HG03571 (cell line): ENCODE results near the gene LCE1E.

Source experiments
- ATAC-seq: cut with Tn5 transposase; IDR thresholded peaks from one replicate; pipeline ENCODE4 v1.9.1; 2021; ENCODE audit not compliant: unreplicated experiment

The LCE1E gene

DNA sequence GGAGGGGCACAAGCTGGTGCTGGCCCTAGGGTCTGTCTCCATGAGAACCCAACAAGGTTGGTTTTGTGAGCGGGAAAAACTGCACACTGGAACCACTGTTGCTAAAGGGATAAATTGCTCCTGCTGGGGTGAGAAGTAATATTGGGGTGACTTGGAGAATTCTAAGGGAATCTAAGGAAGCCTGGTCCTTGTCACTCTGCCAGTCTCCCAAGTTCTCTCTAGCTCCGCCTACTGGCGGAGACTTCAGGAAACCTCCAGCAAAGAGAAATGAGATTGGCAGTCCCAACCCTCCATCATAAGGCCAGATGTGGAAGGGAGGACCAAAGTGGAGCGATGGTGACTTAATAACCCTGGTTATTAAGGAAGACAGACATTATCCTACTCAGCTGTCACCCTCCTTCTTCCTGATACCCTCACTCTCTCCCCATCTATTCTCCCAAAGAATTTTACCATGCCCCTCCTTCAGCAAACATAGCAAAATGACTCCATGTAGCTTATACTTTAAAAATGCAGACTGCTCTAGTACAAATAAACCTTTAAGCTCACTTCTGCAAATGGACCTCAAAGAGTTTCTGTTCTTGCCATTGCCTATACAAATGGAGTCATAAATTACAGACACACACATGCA, 8.4 kb upstream of the LCE1E start:
- no peak for ATAC-seq

- ATAC-seq = no peak
Measured at GRCh38 chr1:152783095-152783494, 3.0 kb upstream of the LCE1E start.

GRCh38 chr1:152795686-152796085, 9.6 kb downstream of the LCE1E start:
- ATAC-seq = no peak

- ATAC-seq = no peak
Measured at GRCh38 chr1:152796421-152796820, 10.4 kb downstream of the LCE1E start, which contains the start of gene LCE1D. TSS of gene LCE1D (plus strand) at chr1:152796721. CDS start at chr1:152797795, 1,074 bp downstream.

- no peak for ATAC-seq
Measured at GRCh38 chr1:152801333-152801732, 15.3 kb downstream of the LCE1E start.

GRCh38 chr1:152806576-152806975, 20.5 kb downstream of the LCE1E start, which contains the start of gene LCE1C:
TSS of gene LCE1C (minus strand) at chr1:152806651. CDS start at chr1:152805478, 1,173 bp downstream.
- ATAC-seq = no peak

DNA sequence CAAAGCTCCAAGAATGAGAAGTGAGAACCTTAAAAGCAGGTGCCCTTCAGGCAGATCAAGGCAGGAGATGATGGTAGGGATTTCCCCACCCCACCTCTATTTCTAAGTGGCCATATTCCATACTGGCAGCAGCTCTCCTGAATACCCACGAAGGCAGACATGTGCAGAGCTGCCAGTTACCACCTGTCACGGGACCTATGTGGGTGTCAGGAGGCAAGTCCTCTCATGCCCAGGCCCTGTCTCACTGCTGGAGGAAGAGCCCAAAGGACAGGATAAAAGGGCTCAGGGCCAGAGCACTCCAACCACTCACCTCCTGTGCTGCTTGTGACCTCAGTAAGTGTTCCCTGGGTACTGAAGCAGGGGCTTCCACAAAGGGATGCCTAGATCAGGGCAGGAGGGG, 25.0 kb downstream of the LCE1E start:
- no peak for ATAC-seq

DNA sequence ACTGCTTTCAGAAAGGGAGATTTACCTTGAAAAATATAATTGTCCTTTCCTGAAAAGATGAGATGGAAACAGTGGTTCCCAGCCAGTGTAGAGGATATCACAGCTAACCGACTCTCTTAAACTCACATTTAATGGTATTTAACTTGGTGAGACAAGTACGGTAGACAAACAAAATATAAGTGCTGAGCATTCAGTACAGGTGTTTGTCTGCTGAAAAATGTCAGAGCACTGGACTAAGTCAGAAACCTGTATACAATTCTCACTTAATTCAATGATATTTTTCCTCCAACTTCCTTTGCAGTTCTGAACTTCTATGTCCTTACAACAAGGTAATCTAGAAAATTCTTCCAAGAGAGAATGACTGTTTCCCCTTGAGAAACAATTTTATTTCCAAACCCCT, 25.6 kb downstream of the LCE1E start, which contains the start of gene LCE1B:
Gene LCE1B (plus strand): TSS at position 301 of the 400 bp plus-strand sequence. CDS start 476 bp downstream, outside the sequence.
- no peak for ATAC-seq

GRCh38 chr1:152817309-152817708, 31.3 kb downstream of the LCE1E start:
- no peak for ATAC-seq

DNA sequence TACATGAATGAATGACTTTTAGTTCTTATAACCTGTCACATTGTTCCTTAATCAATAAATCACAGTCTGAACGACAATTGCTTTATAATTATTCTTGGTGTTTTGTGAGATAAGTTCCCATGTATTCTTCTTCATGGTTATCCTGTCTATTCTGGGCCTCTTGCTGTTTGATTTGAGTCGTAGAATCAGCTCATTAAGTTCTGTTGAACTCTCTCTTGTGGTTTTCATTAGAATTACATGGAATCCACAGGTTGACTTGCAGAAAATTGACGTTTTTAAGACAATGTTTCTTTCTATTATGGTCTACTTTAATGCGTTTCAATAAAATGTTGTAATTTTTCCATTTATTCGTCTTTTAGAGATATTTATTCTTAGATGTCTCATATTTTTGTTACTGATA, 37.2 kb downstream of the LCE1E start:
- no peak for ATAC-seq

GRCh38 chr1:152824964-152825363, 38.9 kb downstream of the LCE1E start:
- ATAC-seq = no peak

DNA sequence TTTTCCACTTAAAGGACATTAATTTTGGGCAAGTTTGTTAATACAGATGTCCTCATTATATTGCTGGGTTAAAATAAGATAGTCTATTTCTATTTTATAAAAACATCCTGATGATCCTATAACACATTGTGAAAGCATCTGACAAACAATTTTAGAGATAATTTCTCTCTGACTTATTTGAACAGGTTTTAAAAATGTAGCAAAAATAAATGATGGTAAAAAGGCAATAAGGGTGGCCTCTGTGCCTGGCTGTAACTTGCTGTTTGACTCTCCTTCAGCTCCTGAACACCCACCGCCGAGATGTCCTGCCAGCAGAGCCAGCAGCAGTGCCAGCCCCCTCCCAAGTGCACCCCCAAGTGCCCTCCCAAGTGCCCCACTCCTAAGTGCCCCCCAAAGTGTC, 41.1 kb downstream of the LCE1E start, which contains the start of gene LCE1A:
Gene LCE1A (plus strand): TSS at position 301 of the 400 bp plus-strand sequence. CDS start 0 bp downstream, at position 301.
- ATAC-seq = no peak

DNA sequence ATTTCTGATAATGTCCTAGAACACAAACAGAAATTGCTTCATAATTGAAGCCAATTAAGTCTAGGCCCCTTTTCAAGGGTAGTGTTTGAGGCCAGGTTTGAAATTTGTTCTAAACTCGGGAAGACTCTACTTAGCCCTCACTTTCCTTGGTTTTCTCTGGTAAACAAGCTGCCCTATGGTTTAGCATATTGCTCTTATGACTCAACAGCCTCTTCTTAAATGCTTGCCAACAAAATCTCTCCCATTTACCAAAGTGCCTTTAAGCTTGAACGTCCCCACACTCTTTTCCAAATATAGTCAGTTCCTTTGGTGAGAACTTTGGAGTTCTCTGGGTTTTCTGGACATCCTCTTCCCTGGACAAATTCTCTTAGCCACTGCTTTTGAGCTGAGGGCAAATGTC, 50.8 kb downstream of the LCE1E start:
- ATAC-seq = no peak
